Measurements from ENCODE around the gene C17orf107.

- TF ChIP-seq CTCF (IDR thresholded peaks at IDR 0.05) (no peak), POLR2A (IDR thresholded peaks at IDR 0.05) (no peak)
Observed at GRCh38 chr17:4938688-4939545, 39.6 kb downstream of the C17orf107 start.
